K562 (cell line): Measurements from ENCODE around the gene FRAT1. TPM values are rescaled to one million over a fixed set of nuclear protein-coding genes. Genes with fewer than 3 reads are reported as not detected.

Source experiments
- ARNT ChIP-seq, 2 experiments: fragments of 450-650 bp; IDR thresholded peaks; 2 replicates each; pipeline ENCODE4 v1.6.1; 2016; ENCODE audit warnings: mild to moderate bottlenecking in 1 of 2
- C11orf30 ChIP-seq: fragments of 450-650 bp; IDR thresholded peaks from 2 replicates; pipeline ENCODE4 v1.6.1; 2016; ENCODE audit warnings: low read depth, mild to moderate bottlenecking
- EP400 ChIP-seq: fragments of 450-650 bp; IDR thresholded peaks from 2 replicates; pipeline ENCODE4 v1.6.1; 2017; ENCODE audit warnings: antibody characterized with exemption, mild to moderate bottlenecking, moderate library complexity
- GABPB1 ChIP-seq: sonication (generic); formaldehyde crosslinking; IDR thresholded peaks from 2 replicates; pipeline ENCODE4 v1.8.0; 2022; ENCODE audit warnings: mild to moderate bottlenecking, missing genetic modification reagents
- HDAC3 ChIP-seq: fragments of 450-650 bp; IDR thresholded peaks from 2 replicates; pipeline ENCODE4 v1.6.1; 2018; ENCODE audit warnings: borderline replicate concordance, mild to moderate bottlenecking, moderate library complexity; ENCODE audit not compliant: partially characterized antibody
- HSF4 ChIP-seq: fragments of 250-450 bp; sonication (Bioruptor Pico); IDR thresholded peaks from 2 replicates; pipeline ENCODE4 v2.1.2; 2022; ENCODE audit warnings: mild to moderate bottlenecking, moderate library complexity, borderline replicate concordance
- PHF20 ChIP-seq: fragments of 450-650 bp; IDR thresholded peaks from 2 replicates; pipeline ENCODE4 v1.6.1; 2018; ENCODE audit not compliant: partially characterized antibody
- SMARCE1 ChIP-seq: fragments of 450-650 bp; IDR thresholded peaks from 2 replicates; pipeline ENCODE4 v1.7.1; 2016; ENCODE audit warnings: mild to moderate bottlenecking
- SP1 ChIP-seq: sonication (generic); formaldehyde crosslinking; IDR thresholded peaks from 2 replicates; pipeline ENCODE4 v1.8.1; 2022; ENCODE audit warnings: mild to moderate bottlenecking, missing genetic modification reagents
- STAG1 ChIP-seq: sonication (generic); formaldehyde crosslinking; IDR thresholded peaks from 2 replicates; pipeline ENCODE4 v1.5.0; 2020; ENCODE audit warnings: missing genetic modification reagents, borderline replicate concordance
- THRAP3 ChIP-seq: fragments of 450-650 bp; IDR thresholded peaks from 2 replicates; pipeline ENCODE4 v1.6.1; 2016; ENCODE audit warnings: mild to moderate bottlenecking, inconsistent platforms, borderline replicate concordance
- TRIM24 ChIP-seq, 2 experiments: fragments of 450-650 bp; IDR thresholded peaks; 2 replicates each; pipeline ENCODE4 v1.6.1; 2016
- ZFP1 ChIP-seq: fragments of 450-650 bp; formaldehyde crosslinking; IDR thresholded peaks from 2 replicates; pipeline ENCODE4 v1.4.0; 2020; ENCODE audit warnings: mild to moderate bottlenecking, mixed read lengths
- ZNF24 ChIP-seq: fragments of 450-650 bp; IDR thresholded peaks from 2 replicates; pipeline ENCODE4 v1.6.1; 2016
- polyA plus RNA-seq, 8 experiments: library from polyadenylated mRNA; depleted of rRNA in 4 of 8; stranded (reverse) in 5 of 8; unstranded in 3 of 8; fragments of >200 nt; fragmentation: Nextera tagmentation in 2 of 8; fragmentation: Illumina TruSeq in 1 of 8; extraction: Ambion mirVana in 2 of 8; extraction: Trizol in 1 of 8; gene quantifications; 2 replicates each; pipeline versions ENCODE4 v1.2.1 to v1.2.3, GENCODE V29; 2011 to 2014; ENCODE audit warnings: inconsistent platforms in 1 of 8, missing spikeins in 1 of 8
- total RNA-seq, 7 experiments: library from RNA; depleted of rRNA in 6 of 7; stranded (reverse); fragments of >200 nt in 6 of 7; fragmentation: Illumina TruSeq in 2 of 7; extraction: Trizol in 2 of 7; gene quantifications; 2 replicates each; pipeline versions ENCODE4 v1.2.1 to v1.2.3, GENCODE V29; 2011 to 2021; ENCODE audit warnings: low replicate concordance in 1 of 7
- TF ChIP-seq, protein P1 (sequence below), 2 experiments: fragments of 450-650 bp; IDR thresholded peaks; 2 replicates each; pipeline ENCODE4 v1.6.1; 2016; ENCODE audit warnings: mild to moderate bottlenecking in 2 of 2, borderline replicate concordance in 1 of 2, low read depth in 1 of 2, moderate library complexity in 1 of 2
- TF ChIP-seq, protein P2 (sequence below): fragments of 450-650 bp; conservative IDR thresholded peaks from 2 replicates; pipeline ENCODE4 v1.6.1; 2016; ENCODE audit warnings: missing genetic modification characterization, low read depth, mild to moderate bottlenecking, control low read depth, missing compliant biosample characterization
- TF ChIP-seq, protein P3 (sequence below), 3 experiments: IDR thresholded peaks in 2 of 3; conservative IDR thresholded peaks in 1 of 3; 2 replicates each; pipeline ENCODE4 v1.5.1; 2011 to 2012; ENCODE audit warnings: low read length in 3 of 3, mild to moderate bottlenecking in 3 of 3, control low read depth in 2 of 3, improper control_type of control experiment in 1 of 3, inconsistent platforms in 1 of 3, low read depth in 1 of 3, mixed read lengths in 1 of 3, moderate library complexity in 1 of 3; ENCODE audit not compliant: insufficient read depth in 2 of 3

Gene FRAT1
- total and polyA plus RNA-seq, 9 of the 15 experiments (the other 6 are each of a cell fraction or from before 2014, with no cell fraction given) = 0.11 to 4.6 (median 1.4) TPM

DNA sequence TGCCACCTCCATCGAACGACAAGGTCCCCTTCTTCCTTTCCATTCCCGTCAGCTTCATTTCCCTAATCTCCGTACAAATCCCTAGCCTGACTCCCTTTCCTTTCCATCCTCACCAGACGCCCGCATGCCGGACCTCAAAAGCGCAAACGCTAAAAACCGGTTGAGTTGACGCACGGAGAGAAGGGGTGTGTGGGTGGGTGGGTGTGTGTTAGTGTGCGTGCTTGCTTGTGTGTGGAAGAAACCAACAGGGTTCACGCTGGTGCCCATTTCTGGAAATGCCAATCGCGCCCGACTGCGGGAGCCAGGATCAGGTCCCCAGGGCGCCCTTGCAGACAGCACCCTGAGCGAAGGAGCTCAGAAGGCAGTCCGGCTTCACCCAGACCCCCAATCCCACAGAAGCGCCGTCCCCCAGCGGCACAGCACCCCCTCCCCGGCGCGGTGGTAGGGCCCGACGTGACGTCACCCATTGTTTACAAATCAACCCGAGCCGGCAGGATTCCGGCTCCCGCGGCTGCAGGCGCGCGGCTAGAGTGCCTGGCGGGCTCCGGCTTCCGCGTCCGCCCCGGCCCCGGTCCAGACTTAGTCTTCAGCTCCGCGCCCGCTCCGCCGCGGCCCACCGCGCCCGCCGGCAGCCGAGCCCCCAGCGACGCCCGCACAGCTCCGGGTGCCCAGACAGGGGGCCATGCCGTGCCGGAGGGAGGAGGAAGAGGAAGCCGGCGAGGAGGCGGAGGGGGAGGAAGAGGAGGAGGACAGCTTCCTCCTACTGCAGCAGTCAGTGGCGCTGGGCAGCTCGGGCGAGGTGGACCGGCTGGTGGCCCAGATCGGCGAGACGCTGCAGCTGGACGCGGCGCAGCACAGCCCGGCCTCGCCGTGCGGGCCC lies at the start of gene FRAT1 (continued):
- TF ChIP-seq, protein P1, sequence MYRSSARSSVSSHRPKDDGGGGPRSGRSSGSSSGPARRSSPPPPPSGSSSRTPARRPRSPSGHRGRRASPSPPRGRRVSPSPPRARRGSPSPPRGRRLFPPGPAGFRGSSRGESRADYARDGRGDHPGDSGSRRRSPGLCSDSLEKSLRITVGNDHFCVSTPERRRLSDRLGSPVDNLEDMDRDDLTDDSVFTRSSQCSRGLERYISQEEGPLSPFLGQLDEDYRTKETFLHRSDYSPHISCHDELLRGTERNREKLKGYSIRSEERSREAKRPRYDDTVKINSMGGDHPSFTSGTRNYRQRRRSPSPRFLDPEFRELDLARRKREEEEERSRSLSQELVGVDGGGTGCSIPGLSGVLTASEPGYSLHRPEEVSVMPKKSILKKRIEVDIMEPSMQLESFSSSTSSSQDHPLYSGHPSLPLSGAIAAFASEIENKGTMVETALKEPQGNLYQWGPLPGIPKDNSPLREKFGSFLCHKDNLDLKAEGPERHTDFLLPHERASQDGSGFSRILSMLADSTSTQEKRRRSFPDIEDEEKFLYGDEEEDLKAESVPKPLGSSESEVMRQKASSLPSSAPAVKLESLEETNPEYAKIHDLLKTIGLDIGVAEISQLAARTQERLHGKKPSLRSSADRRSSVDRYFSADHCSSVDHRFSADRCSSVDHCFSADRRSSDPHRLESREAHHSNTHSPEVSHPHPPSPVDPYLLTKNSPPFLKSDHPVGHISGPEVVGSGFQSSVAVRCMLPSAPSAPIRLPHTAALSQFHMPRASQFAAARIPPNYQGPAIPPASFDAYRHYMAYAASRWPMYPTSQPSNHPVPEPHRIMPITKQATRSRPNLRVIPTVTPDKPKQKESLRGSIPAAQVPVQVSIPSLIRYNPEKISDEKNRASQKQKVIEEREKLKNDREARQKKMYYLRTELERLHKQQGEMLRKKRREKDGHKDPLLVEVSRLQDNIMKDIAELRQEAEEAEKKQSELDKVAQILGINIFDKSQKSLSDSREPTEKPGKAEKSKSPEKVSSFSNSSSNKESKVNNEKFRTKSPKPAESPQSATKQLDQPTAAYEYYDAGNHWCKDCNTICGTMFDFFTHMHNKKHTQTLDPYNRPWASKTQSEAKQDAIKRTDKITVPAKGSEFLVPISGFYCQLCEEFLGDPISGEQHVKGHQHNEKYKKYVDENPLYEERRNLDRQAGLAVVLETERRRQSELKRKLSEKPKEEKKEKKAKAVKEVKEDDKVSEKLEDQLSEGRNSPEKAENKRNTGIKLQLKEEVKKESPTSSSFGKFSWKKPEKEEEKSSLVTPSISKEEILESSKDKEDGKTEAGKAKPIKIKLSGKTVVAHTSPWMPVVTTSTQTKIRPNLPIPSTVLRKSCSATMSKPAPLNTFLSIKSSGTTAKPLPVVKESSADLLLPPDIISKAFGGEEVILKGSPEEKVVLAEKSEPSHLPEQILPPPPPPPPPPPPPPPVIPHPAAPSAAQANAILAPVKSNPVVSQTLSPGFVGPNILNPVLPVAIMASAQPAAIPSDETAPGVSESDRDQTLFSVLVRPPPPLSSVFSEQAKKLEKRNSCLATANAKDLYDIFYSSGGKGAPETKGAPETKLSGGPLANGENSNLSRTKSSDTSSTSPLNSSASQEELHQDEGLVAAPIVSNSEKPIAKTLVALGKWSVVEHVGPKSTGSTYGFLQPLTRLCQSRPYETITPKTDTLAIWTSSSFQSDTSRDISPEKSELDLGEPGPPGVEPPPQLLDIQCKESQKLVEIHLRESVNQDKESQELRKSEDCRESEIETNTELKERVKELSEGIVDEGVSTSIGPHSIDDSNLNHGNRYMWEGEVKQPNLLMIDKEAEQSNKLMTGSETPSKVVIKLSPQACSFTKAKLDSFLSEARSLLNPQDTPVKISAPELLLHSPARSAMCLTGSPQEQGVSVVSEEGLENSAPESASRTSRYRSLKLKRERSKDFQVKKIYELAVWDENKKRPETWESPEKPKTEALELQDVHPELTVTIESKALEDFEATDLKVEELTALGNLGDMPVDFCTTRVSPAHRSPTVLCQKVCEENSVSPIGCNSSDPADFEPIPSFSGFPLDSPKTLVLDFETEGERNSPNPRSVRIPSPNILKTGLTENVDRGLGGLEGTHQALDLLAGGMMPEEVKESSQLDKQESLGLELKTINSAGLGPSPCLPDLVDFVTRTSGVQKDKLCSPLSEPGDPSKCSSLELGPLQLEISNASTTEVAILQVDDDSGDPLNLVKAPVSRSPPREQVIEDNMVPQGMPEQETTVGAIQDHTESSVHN (IDR thresholded peaks at IDR 0.05; ENCODE audit: borderline replicate concordance in 1 of 2, low read depth in 1 of 2) = no peak
- TF ChIP-seq STAG1 (CRISPR knock-in tag) (no peak), C11orf30 (no peak), ARNT (IDR thresholded peaks at IDR 0.05) (no peak), GABPB1 (peak; percentile 19; the same call in 1 of the 2 replicates), SMARCE1 (no peak), SP1 (CRISPR knock-in tag) (peak; percentile 49; the same call in 1 of the 2 replicates), EP400 (peak; percentile 80), ZFP1 (no peak), PHF20 (no peak), HDAC3 (peak; percentile 53), HSF4 (CRISPR knock-in tag) (no peak), ZNF24 (no peak), THRAP3 (no peak), TRIM24 (IDR thresholded peaks at IDR 0.05) (peak in 1 of 2 experiments; percentile 22; a peak in 1 of 4 replicates)
- TF ChIP-seq, protein P2, sequence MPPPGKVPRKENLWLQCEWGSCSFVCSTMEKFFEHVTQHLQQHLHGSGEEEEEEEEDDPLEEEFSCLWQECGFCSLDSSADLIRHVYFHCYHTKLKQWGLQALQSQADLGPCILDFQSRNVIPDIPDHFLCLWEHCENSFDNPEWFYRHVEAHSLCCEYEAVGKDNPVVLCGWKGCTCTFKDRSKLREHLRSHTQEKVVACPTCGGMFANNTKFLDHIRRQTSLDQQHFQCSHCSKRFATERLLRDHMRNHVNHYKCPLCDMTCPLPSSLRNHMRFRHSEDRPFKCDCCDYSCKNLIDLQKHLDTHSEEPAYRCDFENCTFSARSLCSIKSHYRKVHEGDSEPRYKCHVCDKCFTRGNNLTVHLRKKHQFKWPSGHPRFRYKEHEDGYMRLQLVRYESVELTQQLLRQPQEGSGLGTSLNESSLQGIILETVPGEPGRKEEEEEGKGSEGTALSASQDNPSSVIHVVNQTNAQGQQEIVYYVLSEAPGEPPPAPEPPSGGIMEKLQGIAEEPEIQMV (tag) = no peak
- TF ChIP-seq, protein P3, sequence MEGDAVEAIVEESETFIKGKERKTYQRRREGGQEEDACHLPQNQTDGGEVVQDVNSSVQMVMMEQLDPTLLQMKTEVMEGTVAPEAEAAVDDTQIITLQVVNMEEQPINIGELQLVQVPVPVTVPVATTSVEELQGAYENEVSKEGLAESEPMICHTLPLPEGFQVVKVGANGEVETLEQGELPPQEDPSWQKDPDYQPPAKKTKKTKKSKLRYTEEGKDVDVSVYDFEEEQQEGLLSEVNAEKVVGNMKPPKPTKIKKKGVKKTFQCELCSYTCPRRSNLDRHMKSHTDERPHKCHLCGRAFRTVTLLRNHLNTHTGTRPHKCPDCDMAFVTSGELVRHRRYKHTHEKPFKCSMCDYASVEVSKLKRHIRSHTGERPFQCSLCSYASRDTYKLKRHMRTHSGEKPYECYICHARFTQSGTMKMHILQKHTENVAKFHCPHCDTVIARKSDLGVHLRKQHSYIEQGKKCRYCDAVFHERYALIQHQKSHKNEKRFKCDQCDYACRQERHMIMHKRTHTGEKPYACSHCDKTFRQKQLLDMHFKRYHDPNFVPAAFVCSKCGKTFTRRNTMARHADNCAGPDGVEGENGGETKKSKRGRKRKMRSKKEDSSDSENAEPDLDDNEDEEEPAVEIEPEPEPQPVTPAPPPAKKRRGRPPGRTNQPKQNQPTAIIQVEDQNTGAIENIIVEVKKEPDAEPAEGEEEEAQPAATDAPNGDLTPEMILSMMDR (IDR thresholded peaks at IDR 0.05 in 2 of 3, conservative IDR thresholded peaks at IDR 0.05 in 1 of 3; ENCODE audit: insufficient read depth in 2 of 3, low read depth in 1 of 3, low read length in 3 of 3) = no peak
